OCI-LY1 (cell line): Measurements from ENCODE around the gene PDGFD.

Experiments used
- EZH2 ChIP-seq: fragments of 200-600 bp; sonication (generic), shearing (Covaris generic); IDR thresholded peaks from 2 replicates; pipeline ENCODE4 v1.8.0; 2017; ENCODE audit warnings: borderline replicate concordance, mixed run types, mild to moderate bottlenecking, antibody characterized with exemption, low read length, moderate library complexity, mixed read lengths
- TF ChIP-seq, protein P1 (sequence below): fragments of 200-600 bp; sonication (generic), shearing (Covaris generic); IDR thresholded peaks from 2 replicates; pipeline ENCODE4 v1.5.1; 2017; ENCODE audit warnings: mild to moderate bottlenecking, antibody characterized with exemption, low read length, moderate library complexity, mixed read lengths

DNA sequence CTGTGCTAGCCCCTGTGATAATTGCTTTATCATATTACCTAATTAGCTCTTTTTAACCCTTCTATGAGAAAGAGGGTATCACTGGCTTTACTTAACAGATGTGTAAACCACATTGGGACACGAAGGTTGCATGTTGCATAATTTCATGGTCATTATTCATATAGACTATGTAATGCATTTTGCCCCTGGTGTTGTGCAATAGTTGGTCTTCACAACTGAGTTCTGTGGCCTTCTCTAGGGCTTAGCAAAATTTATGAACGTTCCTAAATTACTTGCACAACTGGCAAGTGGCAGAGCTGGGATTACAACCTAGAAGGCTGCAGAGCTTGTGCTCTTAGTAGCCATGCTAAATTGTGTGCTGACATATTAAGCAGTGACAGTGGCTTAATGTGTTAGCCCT lies 34.6 kb upstream of the PDGFD start:
- TF ChIP-seq, protein P1, sequence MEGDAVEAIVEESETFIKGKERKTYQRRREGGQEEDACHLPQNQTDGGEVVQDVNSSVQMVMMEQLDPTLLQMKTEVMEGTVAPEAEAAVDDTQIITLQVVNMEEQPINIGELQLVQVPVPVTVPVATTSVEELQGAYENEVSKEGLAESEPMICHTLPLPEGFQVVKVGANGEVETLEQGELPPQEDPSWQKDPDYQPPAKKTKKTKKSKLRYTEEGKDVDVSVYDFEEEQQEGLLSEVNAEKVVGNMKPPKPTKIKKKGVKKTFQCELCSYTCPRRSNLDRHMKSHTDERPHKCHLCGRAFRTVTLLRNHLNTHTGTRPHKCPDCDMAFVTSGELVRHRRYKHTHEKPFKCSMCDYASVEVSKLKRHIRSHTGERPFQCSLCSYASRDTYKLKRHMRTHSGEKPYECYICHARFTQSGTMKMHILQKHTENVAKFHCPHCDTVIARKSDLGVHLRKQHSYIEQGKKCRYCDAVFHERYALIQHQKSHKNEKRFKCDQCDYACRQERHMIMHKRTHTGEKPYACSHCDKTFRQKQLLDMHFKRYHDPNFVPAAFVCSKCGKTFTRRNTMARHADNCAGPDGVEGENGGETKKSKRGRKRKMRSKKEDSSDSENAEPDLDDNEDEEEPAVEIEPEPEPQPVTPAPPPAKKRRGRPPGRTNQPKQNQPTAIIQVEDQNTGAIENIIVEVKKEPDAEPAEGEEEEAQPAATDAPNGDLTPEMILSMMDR = no peak
- TF ChIP-seq EZH2 = no peak
